GM21528 (cell line): ENCODE data around the gene PKIB.
"Not testable (repeated sequence)": the region's sequence is repeated elsewhere in the genome, so short reads cannot be mapped to it uniquely, and the experiment has no call there.

Experiments used
- ATAC-seq: cut with Tn5 transposase; IDR thresholded peaks from one replicate; pipeline ENCODE4 v1.9.1; 2021; ENCODE audit warnings: mild to moderate bottlenecking, moderate library complexity; ENCODE audit not compliant: unreplicated experiment, low FRiP score

The PKIB gene

GRCh38 chr6:122736616-122737015 is 126.4 kb downstream of the PKIB start:
- no peak for ATAC-seq

- no peak for ATAC-seq
Measured at GRCh38 chr6:122740091-122740490, 129.9 kb downstream of the PKIB start.

GRCh38 chr6:122740936-122741335 is 130.7 kb downstream of the PKIB start:
- ATAC-seq, result no peak

- ATAC-seq, result not testable (repeated sequence)
Measured at GRCh38 chr6:122744247-122744646, 134.0 kb downstream of the PKIB start.

GRCh38 chr6:122744856-122745255 is 134.7 kb downstream of the PKIB start:
- not testable (repeated sequence) for ATAC-seq

- no peak for ATAC-seq
Measured at GRCh38 chr6:122746688-122747087, 136.5 kb downstream of the PKIB start.

GRCh38 chr6:122747573-122747972 is 137.4 kb downstream of the PKIB start:
- no peak for ATAC-seq

- not testable (repeated sequence) for ATAC-seq
Measured at GRCh38 chr6:122748945-122749344, 138.7 kb downstream of the PKIB start.

- no peak for ATAC-seq
Measured at GRCh38 chr6:122749451-122750050, 139.3 kb downstream of the PKIB start.

GRCh38 chr6:122751326-122751725 is 141.1 kb downstream of the PKIB start:
- ATAC-seq, result peak; percentile 94

GRCh38 chr6:122752459-122752858 is 142.3 kb downstream of the PKIB start:
- ATAC-seq, result no peak

GRCh38 chr6:122753000-122753687 is 142.9 kb downstream of the PKIB start:
- ATAC-seq, result no peak

GRCh38 chr6:122753688-122754056 is 143.5 kb downstream of the PKIB start:
- ATAC-seq, result no peak

- no peak for ATAC-seq
Measured at GRCh38 chr6:122754191-122754731, 144.1 kb downstream of the PKIB start.

- ATAC-seq, result no peak
Measured at GRCh38 chr6:122755901-122756300, 145.7 kb downstream of the PKIB start.

- ATAC-seq, result peak; percentile 98
Measured at GRCh38 chr6:122758927-122759334, 148.7 kb downstream of the PKIB start.

GRCh38 chr6:122760330-122760729 is 150.1 kb downstream of the PKIB start:
- no peak for ATAC-seq

- ATAC-seq, result no peak
Measured at GRCh38 chr6:122766256-122766655, 156.1 kb downstream of the PKIB start.

- no peak for ATAC-seq
Measured at GRCh38 chr6:122770835-122771601, 160.8 kb downstream of the PKIB start.

GRCh38 chr6:122772724-122773415 is 162.7 kb downstream of the PKIB start:
- ATAC-seq, result no peak
